Measurements from ENCODE around the gene A3GALT2.

GRCh38 chr1:33287317-33287716 is 33.6 kb downstream of the A3GALT2 start:
- TF ChIP-seq CTCF (IDR thresholded peaks at IDR 0.05) (no peak), SIN3A (IDR thresholded peaks at IDR 0.05; ENCODE audit: borderline replicate concordance, insufficient read depth, low read depth, low read length) (no peak), POLR2AphosphoS5 (IDR thresholded peaks at IDR 0.05; ENCODE audit: low read depth, low read length) (no peak), TCF7L2 (IDR thresholded peaks at IDR 0.05; ENCODE audit: low read depth, low read length) (no peak), REST (IDR thresholded peaks at IDR 0.05; ENCODE audit: insufficient read depth in 1 of 2, low read depth in 2 of 2, low read length in 1 of 2) (no peak)
